Suprapubic skin (tissue), 4 donors: ENCODE measurements around the gene RGMB. TPM values are rescaled to one million over a fixed set of nuclear protein-coding genes. Genes with fewer than 3 reads are reported as not detected.

Experiments used
- DNase-seq, 2 donors: peaks; one replicate each; pipeline ENCODE4 v3.0.0-alpha.2; 2019; ENCODE audit warnings: low spot score in 2 of 2
- H3K27ac ChIP-seq: fragments of 200-600 bp; sonication (generic); one replicate; pipeline ENCODE4 v1.5.1; 2019
- H3K27me3 ChIP-seq: fragments of 200-600 bp; sonication (generic); one replicate; pipeline ENCODE4 v1.5.1; 2019
- H3K36me3 ChIP-seq: fragments of 200-600 bp; sonication (generic); one replicate; pipeline ENCODE4 v1.5.1; 2019
- H3K4me1 ChIP-seq: fragments of 200-600 bp; sonication (generic); one replicate; pipeline ENCODE4 v1.5.1; 2019
- H3K4me3 ChIP-seq: fragments of 200-600 bp; sonication (generic); one replicate; pipeline ENCODE4 v1.5.1; 2019; ENCODE audit warnings: mild to moderate bottlenecking
- H3K9me3 ChIP-seq: fragments of 200-600 bp; sonication (generic); one replicate; pipeline ENCODE4 v1.5.1; 2019
- CTCF ChIP-seq, 2 donors: fragments of 200-600 bp in 1 of 2; fragments of 450-650 bp in 1 of 2; sonication (generic) in 1 of 2; IDR thresholded peaks; one replicate each; pipeline ENCODE4 v1.5.1; 2016 to 2019; ENCODE audit warnings: antibody characterized with exemption in 2 of 2, mild to moderate bottlenecking in 1 of 2, moderate library complexity in 1 of 2
- EP300 ChIP-seq: sonication (generic); formaldehyde crosslinking; IDR thresholded peaks from one replicate; pipeline ENCODE4 v1.6.1; 2017; ENCODE audit warnings: antibody characterized with exemption
- POLR2A ChIP-seq, 2 donors: fragments of 450-650 bp; IDR thresholded peaks; one replicate each; pipeline ENCODE4 v1.6.1; 2017; ENCODE audit warnings: antibody characterized with exemption in 2 of 2, mild to moderate bottlenecking in 2 of 2, moderate library complexity in 2 of 2
- POLR2AphosphoS5 ChIP-seq, 3 donors: sonication (generic); formaldehyde crosslinking; IDR thresholded peaks; one replicate each; pipeline ENCODE4 v1.6.1; 2017; ENCODE audit warnings: antibody characterized with exemption in 3 of 3
- WGBS: methylation state at CpG from one replicate; pipeline ENCODE4 v1.1.5; 2018; 5-methylcytosine and 5-hydroxymethylcytosine counted together
- total RNA-seq, 4 donors: library from RNA; depleted of rRNA; stranded (reverse); fragments of >200 nt; gene quantifications; one replicate each; pipeline ENCODE4 v1.1.0, GENCODE V29; 2016

Gene RGMB
- total RNA-seq, 4 donors from 2014 or later, result 47.7 to 73.2 (median 70.8) TPM

DNA sequence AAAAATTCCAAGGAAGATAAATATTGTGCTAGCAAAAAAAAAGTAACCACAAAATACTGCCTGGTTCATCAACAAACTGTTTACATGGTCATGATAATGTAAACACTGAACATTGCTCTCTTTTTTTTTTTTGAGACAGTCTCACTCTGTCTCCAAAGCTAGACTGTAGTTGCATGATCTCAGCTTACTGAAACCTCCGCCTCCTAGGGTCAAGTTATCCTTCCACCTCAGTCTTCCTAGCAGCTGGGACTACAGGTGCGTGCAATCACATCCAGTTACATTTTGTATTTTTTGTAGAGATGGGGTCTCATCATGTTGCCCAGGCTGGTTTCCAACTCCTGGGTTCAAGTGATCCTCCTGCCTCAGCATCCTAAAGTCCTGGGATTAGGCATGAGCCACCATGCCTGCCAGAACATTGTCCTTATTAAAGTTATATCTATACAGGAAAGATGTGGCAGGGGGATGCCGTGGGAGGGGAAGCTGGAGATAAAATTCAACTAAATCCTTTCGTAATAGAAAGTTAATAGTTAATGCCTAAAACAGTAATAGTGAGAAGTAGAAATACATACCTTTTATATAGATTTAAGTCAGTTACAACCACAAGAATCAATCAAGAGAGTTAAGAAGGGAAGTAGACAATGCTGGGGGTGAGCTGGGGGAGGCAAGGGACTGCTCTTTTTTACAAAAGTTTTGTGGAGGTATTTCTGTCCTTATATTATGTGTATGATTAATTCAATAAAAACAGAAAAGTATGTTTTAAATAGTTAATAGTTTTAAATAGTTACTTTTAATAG, 52.3 kb downstream of the RGMB start:
- H3K27ac ChIP-seq, result no peak overlapping the region
- no peak for DNase-seq
- no peaks in the 10 kb centered on the region for H3K4me1 ChIP-seq
- H3K36me3 ChIP-seq, result no peaks in the 10 kb centered on the region
- no peaks in the 10 kb centered on the region for H3K9me3 ChIP-seq
- H3K27me3 ChIP-seq, result no peaks in the 10 kb centered on the region
- TF ChIP-seq CTCF (IDR thresholded peaks at IDR 0.05), result no peak
- no peak for TF ChIP-seq POLR2AphosphoS5 (IDR thresholded peaks at IDR 0.05)
- TF ChIP-seq POLR2A (IDR thresholded peaks at IDR 0.05), result no peak
- H3K4me3 ChIP-seq, result no peak overlapping the region
- 87% methylated on average over 4 of the region's 4 CpGs for WGBS

DNA sequence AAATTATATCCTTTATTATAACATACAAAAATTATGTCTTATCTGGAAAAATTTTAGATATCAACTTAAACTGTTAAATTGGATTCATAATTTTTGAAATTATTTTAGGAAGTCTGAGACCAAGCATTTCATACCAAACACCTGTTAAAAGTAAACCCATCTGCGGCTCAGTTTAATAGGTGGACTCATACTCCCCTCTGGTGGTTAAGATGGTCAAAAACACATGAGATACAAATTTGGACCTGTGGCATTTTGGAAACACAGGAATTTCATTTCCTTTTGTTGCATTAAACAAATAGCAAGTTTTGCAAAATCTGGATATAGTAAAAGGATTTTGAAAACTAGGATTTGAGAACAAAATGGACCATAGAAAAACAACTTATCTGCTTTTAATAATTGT, 53.7 kb downstream of the RGMB start:
- Histone ChIP-seq H3K4me1 (no peaks in the 10 kb centered on the region), H3K9me3 (no peaks in the 10 kb centered on the region), H3K4me3 (no peak overlapping the region), H3K36me3 (no peaks in the 10 kb centered on the region), H3K27ac (no peak overlapping the region), H3K27me3 (no peaks in the 10 kb centered on the region)
- WGBS, result 35% methylated on average over 1 of the region's 1 CpG
- no peak for TF ChIP-seq POLR2AphosphoS5 (IDR thresholded peaks at IDR 0.05)
- TF ChIP-seq CTCF (IDR thresholded peaks at IDR 0.05), result no peak
- TF ChIP-seq EP300, result no peak
- TF ChIP-seq POLR2A (IDR thresholded peaks at IDR 0.05), result no peak
- no peak for DNase-seq

DNA sequence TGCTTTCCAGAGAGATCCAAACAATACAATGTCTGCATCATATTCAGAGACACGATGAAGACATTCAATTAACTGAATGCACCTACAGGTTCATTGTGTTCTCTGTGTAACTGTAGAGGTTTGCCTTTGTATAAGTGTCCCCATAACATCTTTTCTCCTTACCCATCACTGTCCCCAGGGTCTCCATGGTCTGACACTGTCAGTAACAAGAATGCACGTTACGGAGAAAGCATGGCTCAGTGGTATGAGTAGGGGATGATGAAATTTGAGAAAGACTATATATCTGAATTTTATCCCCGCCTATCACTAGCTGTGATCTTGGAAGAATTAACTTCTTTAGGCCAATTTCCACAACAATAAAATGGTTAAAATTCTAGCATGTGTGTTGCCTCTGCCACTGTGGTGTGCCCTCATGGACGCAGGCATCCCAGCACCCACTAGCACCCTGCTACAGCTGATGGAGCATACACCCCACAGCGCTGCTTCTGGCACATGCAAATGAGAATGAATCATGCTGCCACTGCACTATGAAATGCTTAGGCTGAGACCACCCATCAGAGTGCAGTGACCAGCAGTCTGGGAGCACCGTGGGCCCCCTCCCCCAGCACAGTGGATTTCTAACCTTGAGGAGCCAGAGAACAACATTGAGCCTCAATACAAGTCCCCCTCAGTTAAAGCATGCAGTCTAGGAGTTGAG, 54.3 kb downstream of the RGMB start:
- Histone ChIP-seq H3K4me3 (no peak overlapping the region), H3K9me3 (no peaks in the 10 kb centered on the region), H3K27me3 (no peaks in the 10 kb centered on the region), H3K27ac (no peak overlapping the region), H3K36me3 (no peaks in the 10 kb centered on the region), H3K4me1 (no peaks in the 10 kb centered on the region)
- no peak for DNase-seq
- TF ChIP-seq POLR2AphosphoS5 (IDR thresholded peaks at IDR 0.05), result no peak
- no peak for TF ChIP-seq CTCF (IDR thresholded peaks at IDR 0.05)
- TF ChIP-seq EP300, result no peak
- TF ChIP-seq POLR2A (IDR thresholded peaks at IDR 0.05), result no peak
- WGBS, result 77% methylated on average over 7 of the region's 7 CpGs

DNA sequence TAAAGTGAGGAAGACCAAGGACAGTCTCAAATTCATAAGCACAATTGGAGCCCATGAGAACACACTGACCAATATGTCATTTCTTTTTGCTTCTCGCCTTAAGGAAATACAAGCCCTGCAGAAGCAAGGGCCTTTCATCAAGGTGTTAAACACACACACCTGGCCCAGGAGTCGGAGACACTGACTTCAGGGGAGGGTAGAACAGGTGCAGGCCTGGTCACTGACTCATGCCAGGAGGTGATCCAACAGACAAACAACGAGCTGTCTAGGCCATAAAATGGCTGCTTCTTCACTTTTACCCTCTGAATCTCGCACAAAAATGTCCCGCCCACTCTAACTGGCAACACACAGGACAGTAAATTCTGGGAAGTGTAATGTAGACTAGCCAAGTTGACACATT, 62.7 kb downstream of the RGMB start:
- no peaks in the 10 kb centered on the region for H3K9me3 ChIP-seq
- DNase-seq, result no peak
- H3K27me3 ChIP-seq, result no peaks in the 10 kb centered on the region
- TF ChIP-seq EP300, result no peak
- no peak for TF ChIP-seq CTCF (IDR thresholded peaks at IDR 0.05)
- TF ChIP-seq POLR2A (IDR thresholded peaks at IDR 0.05), result no peak
- TF ChIP-seq POLR2AphosphoS5 (IDR thresholded peaks at IDR 0.05), result no peak
- no peaks in the 10 kb centered on the region for H3K36me3 ChIP-seq
- no peak overlapping the region for H3K27ac ChIP-seq
- H3K4me3 ChIP-seq, result no peak overlapping the region
- 67% methylated on average over 5 of the region's 5 CpGs for WGBS
- no peaks in the 10 kb centered on the region for H3K4me1 ChIP-seq
